Renal cortex interstitium (tissue), 11 donors: Measurements from ENCODE around the gene EPHB2. TPM values are rescaled to one million over a fixed set of nuclear protein-coding genes. Genes with fewer than 3 reads are reported as not detected.
A peak's percentile ranks its signal among the peaks of the same experiment; 100 is the strongest.

ENCODE experiments used
- DNase-seq, 11 donors: peaks; one replicate each; pipeline ENCODE4 v3.0.0-alpha.2; 2013; ENCODE audit warnings: low read depth in 9 of 11, low spot score in 4 of 11; ENCODE audit errors: extremely low read depth in 1 of 11
- polyA plus RNA-seq, 3 donors: library from polyadenylated mRNA; unstranded; fragments of 120-200 nt; gene quantifications; one replicate each; pipeline ENCODE4 v1.2.1, GENCODE V29; 2013; ENCODE audit not compliant: insufficient read length in 3 of 3

Gene EPHB2
- polyA plus RNA-seq, 3 donors = 11.8 to 16.1 (median 11.9) TPM

GRCh38 chr1:22912311-22912710, 201.7 kb downstream of the EPHB2 start:
- DNase-seq = no peak

GRCh38 chr1:22913421-22914141, 202.9 kb downstream of the EPHB2 start:
- DNase-seq = no peak

GRCh38 chr1:22914156-22914555, 203.5 kb downstream of the EPHB2 start:
- no peak for DNase-seq

- no peak for DNase-seq
Measured at GRCh38 chr1:22914633-22915217, 204.1 kb downstream of the EPHB2 start.

GRCh38 chr1:22915231-22915630, 204.6 kb downstream of the EPHB2 start:
- no peak for DNase-seq

GRCh38 chr1:22915816-22916470, 205.3 kb downstream of the EPHB2 start:
- DNase-seq = no peak

GRCh38 chr1:22916471-22916820, 205.8 kb downstream of the EPHB2 start:
- no peak for DNase-seq

GRCh38 chr1:22917989-22918388, 207.3 kb downstream of the EPHB2 start:
- DNase-seq = no peak

GRCh38 chr1:22918644-22919043, 208.0 kb downstream of the EPHB2 start:
- DNase-seq = no peak

GRCh38 chr1:22919341-22920025, 208.8 kb downstream of the EPHB2 start:
- no peak for DNase-seq

- DNase-seq = no peak
Measured at GRCh38 chr1:22920026-22920733, 209.5 kb downstream of the EPHB2 start.

- DNase-seq = no peak
Measured at GRCh38 chr1:22920734-22921451, 210.3 kb downstream of the EPHB2 start.

- DNase-seq = no peak
Measured at GRCh38 chr1:22921452-22922126, 210.9 kb downstream of the EPHB2 start.

GRCh38 chr1:22922640-22923039, 212.0 kb downstream of the EPHB2 start:
- DNase-seq = no peak

GRCh38 chr1:22925111-22925510, 214.5 kb downstream of the EPHB2 start:
- no peak for DNase-seq

- peak in 1 of 11 donors; percentile 15 for DNase-seq
Measured at GRCh38 chr1:22930240-22930912, 219.7 kb downstream of the EPHB2 start.

GRCh38 chr1:22932803-22933470, 222.3 kb downstream of the EPHB2 start:
- DNase-seq = no peak
